B cell (primary cell): ENCODE measurements around the gene KLHL3. TPM values are rescaled to one million over a fixed set of nuclear protein-coding genes. Genes with fewer than 3 reads are reported as not detected.

Experiments
- ATAC-seq: fragments of 200-7000 bp; cut with Tn5 transposase; one replicate; pipeline ENCODE4 v1.10.0; 2021; ENCODE audit warnings: low read depth, mild to moderate bottlenecking, moderate number of reproducible peaks, moderate library complexity
- CTCF ChIA-PET: fragments of 350-600 bp; sonication (Branson Sonifier 250); formaldehyde crosslinking; loops from one replicate; lab custom pipeline; 2021; ENCODE audit warnings: antibody characterized with exemption, inconsistent platforms; lab: Charles Lee
- POLR2A ChIA-PET: fragments of 350-600 bp; sonication (Branson Sonifier 250); formaldehyde crosslinking; loops from one replicate; lab custom pipeline; 2021; ENCODE audit warnings: antibody characterized with exemption; lab: Charles Lee
- DNase-seq: peaks from one replicate; pipeline ENCODE4 v3.0.0; 2013
- H2AFZ ChIP-seq: 2 replicates; pipeline ENCODE4 v1.6.1; 2012; ENCODE audit warnings: mild to moderate bottlenecking, low read depth, low read length; ENCODE audit not compliant: insufficient read depth, poor library complexity, severe bottlenecking
- H3K27ac ChIP-seq, 2 donors: 1 replicate in 1 of 2; 2 replicates in 1 of 2; pipeline ENCODE4 v1.5.1; 2012 to 2013; ENCODE audit warnings: low read length in 2 of 2, mild to moderate bottlenecking in 2 of 2, moderate library complexity in 1 of 2
- H3K27me3 ChIP-seq, 4 experiments: fragments of 200-600 bp in 1 of 4; sonication (generic) in 1 of 4; replicated peaks in 1 of 4; 1 replicate in 2 of 4; 2 replicates in 2 of 4; pipeline versions ENCODE4 v1.6.1 to v1.7.0; 2013 to 2016; ENCODE audit warnings: low read length in 3 of 4, mild to moderate bottlenecking in 2 of 4, mixed read lengths in 1 of 4, moderate library complexity in 1 of 4; ENCODE audit not compliant: insufficient read depth in 4 of 4, control insufficient read depth in 3 of 4; ENCODE audit errors: control extremely low read depth in 1 of 4
- H3K36me3 ChIP-seq, 2 experiments: replicated peaks in 1 of 2; 1 replicate in 1 of 2; 2 replicates in 1 of 2; pipeline versions ENCODE4 v1.6.1 to v1.7.1; 2013; ENCODE audit warnings: low read length in 1 of 2; ENCODE audit not compliant: insufficient read depth in 2 of 2, control insufficient read depth in 1 of 2; ENCODE audit errors: control extremely low read depth in 1 of 2, extremely low read depth in 1 of 2
- H3K4me1 ChIP-seq, 2 donors: fragments of 200-600 bp in 1 of 2; sonication (generic) in 1 of 2; 1 replicate in 1 of 2; 2 replicates in 1 of 2; pipeline versions ENCODE4 v1.5.1 to v1.6.1; 2013 to 2017; ENCODE audit warnings: low read length in 2 of 2; ENCODE audit not compliant: control insufficient read depth in 2 of 2, insufficient read depth in 2 of 2
- H3K4me2 ChIP-seq: replicated peaks from 2 replicates; pipeline ENCODE3; 2012; ENCODE audit warnings: mild to moderate bottlenecking, low read depth, low read length; ENCODE audit not compliant: poor library complexity, severe bottlenecking
- H3K4me3 ChIP-seq, 5 experiments: fragments of 200-600 bp in 1 of 5; sonication (generic) in 1 of 5; 1 replicate in 3 of 5; 2 replicates in 2 of 5; pipeline versions ENCODE4 v1.5.1 to v1.7.0; 2011 to 2016; ENCODE audit warnings: low read length in 4 of 5, mild to moderate bottlenecking in 4 of 5, low read depth in 2 of 5, control low read depth in 1 of 5, moderate library complexity in 1 of 5; ENCODE audit not compliant: insufficient read depth in 1 of 5; ENCODE audit errors: control extremely low read depth in 1 of 5, extremely low read depth in 1 of 5
- H3K79me2 ChIP-seq: fragments of 200-600 bp; sonication (generic); one replicate; pipeline ENCODE4 v1.6.0; 2016; ENCODE audit warnings: low read length; ENCODE audit not compliant: control insufficient read depth, insufficient read depth
- H3K9ac ChIP-seq: fragments of 200-600 bp; sonication (generic); 2 replicates; pipeline ENCODE4 v1.6.1; 2017; ENCODE audit warnings: mild to moderate bottlenecking, low read length, moderate library complexity
- H3K9me3 ChIP-seq, 3 donors: one replicate each; pipeline versions ENCODE4 v1.6.1 to v1.7.1; 2013; ENCODE audit warnings: low read length in 2 of 3; ENCODE audit not compliant: control insufficient read depth in 2 of 3, insufficient read depth in 1 of 3; ENCODE audit errors: control extremely low read depth in 1 of 3
- H4K20me1 ChIP-seq: 2 replicates; pipeline ENCODE4 v1.6.0; 2012; ENCODE audit warnings: mild to moderate bottlenecking, low read length; ENCODE audit not compliant: insufficient read depth, control insufficient read depth, poor library complexity, severe bottlenecking
- H3K27ac Mint-ChIP-seq: one replicate; pipeline ENCODE4 v1.8.0; 2021; ENCODE audit warnings: mixed read lengths
- H3K27me3 Mint-ChIP-seq: one replicate; pipeline ENCODE4 v1.8.0; 2021; ENCODE audit warnings: mixed read lengths
- H3K4me1 Mint-ChIP-seq: one replicate; pipeline ENCODE4 v1.8.0; 2021; ENCODE audit warnings: mixed read lengths
- H3K4me3 Mint-ChIP-seq: one replicate; pipeline ENCODE4 v1.8.0; 2021; ENCODE audit warnings: mixed read lengths
- H3K9me3 Mint-ChIP-seq: one replicate; pipeline ENCODE4 v1.8.0; 2022; ENCODE audit warnings: mixed read lengths; ENCODE audit not compliant: insufficient read depth
- CTCF ChIP-seq: fragments of 200-600 bp; IDR thresholded peaks from one replicate; pipeline ENCODE4 v1.8.0; 2022; ENCODE audit warnings: antibody characterized with exemption, mild to moderate bottlenecking
- EZH2 ChIP-seq: IDR thresholded peaks from 2 replicates; pipeline ENCODE4 v1.6.1; 2012; ENCODE audit warnings: borderline replicate concordance, low read depth, mild to moderate bottlenecking, moderate library complexity, low read length; ENCODE audit not compliant: insufficient read depth, poor library complexity, severe bottlenecking
- WGBS: methylation state at CpG from one replicate; pipeline ENCODE4 v1.1.5; 2013; ENCODE audit warnings: missing lambda C conversion rate; ENCODE audit not compliant: insufficient coverage; 5-methylcytosine and 5-hydroxymethylcytosine counted together
- intact Hi-C: fragments of 100-400 bp; cut with micrococcal nuclease; formaldehyde crosslinking; loops from one replicate; pipeline ENCODE4 v1.10.0; 2022
- polyA plus RNA-seq: library from polyadenylated mRNA; depleted of rRNA; stranded (reverse); fragments of >200 nt; gene quantifications from 2 replicates; pipeline ENCODE4 v1.2.3, GENCODE V29; 2012
- total RNA-seq, 2 donors: library from RNA; stranded (reverse); fragments of 120-200 nt in 1 of 2; gene quantifications; 1 replicate in 1 of 2; 2 replicates in 1 of 2; pipeline versions ENCODE4 v1.2.3 to v1.2.4, GENCODE V29; 2013 to 2022

Gene KLHL3
- total and polyA plus RNA-seq, 2 donors (not counting 1 experiment from before 2014, with no cell fraction given), result 3.3 to 4.5 TPM

- POLR2A ChIA-PET, result no interaction called here
- Histone ChIP-seq H3K9me3 (no peaks in the 10 kb centered on the region), H3K27ac (no peak overlapping the region), H2AFZ (no peak overlapping the region), H3K27me3 (no peaks in the 10 kb centered on the region), H3K4me3 (no peak overlapping the region), H3K4me2 (no peak overlapping the region), H3K79me2 (peaks cover 3% of the 10 kb centered on the region), H3K9ac (no peak overlapping the region), H4K20me1 (no peaks in the 10 kb centered on the region), H3K4me1 (peaks cover 22% of the 10 kb centered on the region in 2 donors), H3K36me3 (no peaks in the 10 kb centered on the region)
- no peak overlapping the region for H3K27ac Mint-ChIP-seq
- CTCF ChIA-PET, result interaction anchor here (6.4 to 11.3 kb wide), 2 partner anchors 78 to 111 kb away, joined by 128 to 185 read pairs; no protein-coding TSS in a partner anchor
- DNase-seq, result no peak
- no peak overlapping the region for H3K4me3 Mint-ChIP-seq
- intact Hi-C loops, result no loop called here
- peaks cover 2% of the 10 kb centered on the region for H3K4me1 Mint-ChIP-seq
- H3K27me3 Mint-ChIP-seq, result peaks cover 3% of the 10 kb centered on the region
- 83% methylated on average over 1 of the region's 3 CpGs for WGBS
- TF ChIP-seq EZH2, result no peak
- no peak for ATAC-seq
- H3K9me3 Mint-ChIP-seq, result no peaks in the 10 kb centered on the region
These were observed 3.1 kb upstream of the KLHL3 start for GRCh38 chr5:137738947-137739346.

- no peaks in the 10 kb centered on the region for H3K9me3 ChIP-seq
- H3K9me3 Mint-ChIP-seq, result no peaks in the 10 kb centered on the region
- ATAC-seq (no peak), DNase-seq (no peak)
- H4K20me1 ChIP-seq, result no peaks in the 10 kb centered on the region
- no peak overlapping the region for H3K4me3 ChIP-seq
- ChIA-PET POLR2A (no interaction called here), CTCF (interaction anchor here (1.6 to 11.3 kb wide), 3 partner anchors 14 to 77 kb away, joined by 7 to 185 read pairs (median 23); no protein-coding TSS in a partner anchor)
- peaks cover 3% of the 10 kb centered on the region for H3K27me3 Mint-ChIP-seq
- peaks cover 22% of the 10 kb centered on the region in 2 donors for H3K4me1 ChIP-seq
- no peak overlapping the region for H3K27ac Mint-ChIP-seq
- no CpG with 5 or more reads among the region's 5 CpGs for WGBS
- no peak overlapping the region for H3K4me3 Mint-ChIP-seq
- H3K36me3 ChIP-seq, result no peaks in the 10 kb centered on the region
- no peak overlapping the region for H3K9ac ChIP-seq
- H3K27ac ChIP-seq, result no peak overlapping the region
- TF ChIP-seq EZH2 (no peak), CTCF (no peak)
- no peak overlapping the region for H3K4me2 ChIP-seq
- H2AFZ ChIP-seq, result no peak overlapping the region
- H3K4me1 Mint-ChIP-seq, result no peaks in the 10 kb centered on the region
- peaks cover under 1% of the 10 kb centered on the region for H3K79me2 ChIP-seq
- no peaks in the 10 kb centered on the region for H3K27me3 ChIP-seq
- intact Hi-C loops, result no loop called here
These were observed 1.7 kb upstream of the KLHL3 start for GRCh38 chr5:137737349-137738131.
